HG03457 (cell line): ENCODE data around the gene ARHGEF10L.
"Not testable (repeated sequence)": the region's sequence is repeated elsewhere in the genome, so short reads cannot be mapped to it uniquely, and the experiment has no call there.

ENCODE experiments used
- ATAC-seq: cut with Tn5 transposase; IDR thresholded peaks from one replicate; pipeline ENCODE4 v1.9.1; 2021; ENCODE audit warnings: moderate number of reproducible peaks; ENCODE audit not compliant: unreplicated experiment

Gene ARHGEF10L, protein sequence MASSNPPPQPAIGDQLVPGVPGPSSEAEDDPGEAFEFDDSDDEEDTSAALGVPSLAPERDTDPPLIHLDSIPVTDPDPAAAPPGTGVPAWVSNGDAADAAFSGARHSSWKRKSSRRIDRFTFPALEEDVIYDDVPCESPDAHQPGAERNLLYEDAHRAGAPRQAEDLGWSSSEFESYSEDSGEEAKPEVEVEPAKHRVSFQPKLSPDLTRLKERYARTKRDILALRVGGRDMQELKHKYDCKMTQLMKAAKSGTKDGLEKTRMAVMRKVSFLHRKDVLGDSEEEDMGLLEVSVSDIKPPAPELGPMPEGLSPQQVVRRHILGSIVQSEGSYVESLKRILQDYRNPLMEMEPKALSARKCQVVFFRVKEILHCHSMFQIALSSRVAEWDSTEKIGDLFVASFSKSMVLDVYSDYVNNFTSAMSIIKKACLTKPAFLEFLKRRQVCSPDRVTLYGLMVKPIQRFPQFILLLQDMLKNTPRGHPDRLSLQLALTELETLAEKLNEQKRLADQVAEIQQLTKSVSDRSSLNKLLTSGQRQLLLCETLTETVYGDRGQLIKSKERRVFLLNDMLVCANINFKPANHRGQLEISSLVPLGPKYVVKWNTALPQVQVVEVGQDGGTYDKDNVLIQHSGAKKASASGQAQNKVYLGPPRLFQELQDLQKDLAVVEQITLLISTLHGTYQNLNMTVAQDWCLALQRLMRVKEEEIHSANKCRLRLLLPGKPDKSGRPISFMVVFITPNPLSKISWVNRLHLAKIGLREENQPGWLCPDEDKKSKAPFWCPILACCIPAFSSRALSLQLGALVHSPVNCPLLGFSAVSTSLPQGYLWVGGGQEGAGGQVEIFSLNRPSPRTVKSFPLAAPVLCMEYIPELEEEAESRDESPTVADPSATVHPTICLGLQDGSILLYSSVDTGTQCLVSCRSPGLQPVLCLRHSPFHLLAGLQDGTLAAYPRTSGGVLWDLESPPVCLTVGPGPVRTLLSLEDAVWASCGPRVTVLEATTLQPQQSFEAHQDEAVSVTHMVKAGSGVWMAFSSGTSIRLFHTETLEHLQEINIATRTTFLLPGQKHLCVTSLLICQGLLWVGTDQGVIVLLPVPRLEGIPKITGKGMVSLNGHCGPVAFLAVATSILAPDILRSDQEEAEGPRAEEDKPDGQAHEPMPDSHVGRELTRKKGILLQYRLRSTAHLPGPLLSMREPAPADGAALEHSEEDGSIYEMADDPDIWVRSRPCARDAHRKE (N-terminal part only)

DNA sequence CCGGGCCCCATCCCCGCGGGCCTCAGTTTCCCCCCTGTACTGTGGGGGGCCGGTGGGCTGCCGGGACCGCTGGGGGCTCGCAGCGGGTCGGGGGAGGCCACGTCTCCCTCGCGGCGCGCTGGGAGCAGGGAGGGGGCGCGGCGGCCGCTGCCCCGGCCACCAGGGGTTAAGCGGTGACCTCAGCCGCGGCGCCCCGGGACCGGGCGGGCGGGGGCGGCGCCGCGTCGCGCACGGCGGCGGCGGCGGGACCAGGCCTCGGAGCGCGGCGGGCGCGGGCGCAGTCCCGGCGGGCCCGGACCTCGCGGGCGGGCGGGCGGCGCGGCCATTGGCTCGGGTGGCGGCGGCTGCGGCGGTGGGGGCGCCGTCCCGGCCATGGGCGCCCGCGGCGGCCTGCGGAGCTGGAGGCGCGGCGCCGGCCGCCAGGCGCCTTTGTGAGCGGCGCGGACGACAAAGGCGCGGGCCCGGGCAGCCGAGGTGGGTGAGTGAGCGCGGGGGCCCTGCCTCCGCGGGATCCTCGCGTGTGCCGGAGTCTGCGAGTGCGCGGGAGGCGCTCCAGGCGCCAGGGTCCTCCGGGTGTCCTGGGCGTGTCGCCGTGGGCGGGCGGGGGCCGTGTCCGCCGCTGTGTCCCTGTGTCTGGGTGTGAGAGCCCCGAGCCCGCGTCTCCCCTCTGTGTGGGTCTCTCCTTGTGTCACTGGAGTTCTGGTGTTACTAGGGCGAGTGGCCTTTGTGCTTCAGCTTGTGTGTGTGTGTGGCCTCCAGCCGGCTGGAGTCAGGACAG, at the start of gene ARHGEF10L:
Gene ARHGEF10L (plus strand): TSS at position 222 of the 778 bp plus-strand sequence. CDS start 40,898 bp downstream, outside the sequence.
- ATAC-seq, result no peak

DNA sequence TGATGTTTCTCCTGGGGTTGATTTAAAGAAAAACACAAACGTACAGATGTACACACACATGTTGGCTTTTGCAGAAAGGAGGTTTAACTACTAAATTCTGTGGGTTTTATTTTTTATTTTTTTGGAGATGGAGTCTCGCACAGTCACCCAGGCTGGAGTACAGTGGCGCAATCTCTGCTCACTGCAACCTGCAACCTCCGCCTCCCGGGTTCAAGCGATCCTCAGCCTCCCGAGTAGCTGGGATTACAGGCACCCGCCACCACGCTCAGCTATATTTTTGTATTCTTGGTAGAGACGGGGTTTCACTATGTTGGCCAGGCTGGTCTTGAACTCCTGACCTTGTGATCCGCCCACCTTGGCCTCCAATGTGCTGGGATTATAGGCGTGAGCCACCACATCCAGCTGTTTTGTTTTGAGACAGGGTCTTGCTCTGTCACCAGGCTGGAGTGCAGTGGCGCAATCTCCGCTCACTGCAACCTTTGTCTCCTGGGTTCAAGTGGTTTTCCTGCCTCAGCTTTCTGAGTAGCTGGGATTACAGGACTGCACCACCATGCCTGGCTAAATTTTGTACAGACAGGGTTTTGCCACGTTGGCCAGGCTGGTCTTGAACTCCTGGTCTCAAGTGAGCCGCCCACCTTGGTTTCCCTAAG, 49.6 kb upstream of the ARHGEF10L start:
- ATAC-seq, result not testable (repeated sequence)

DNA sequence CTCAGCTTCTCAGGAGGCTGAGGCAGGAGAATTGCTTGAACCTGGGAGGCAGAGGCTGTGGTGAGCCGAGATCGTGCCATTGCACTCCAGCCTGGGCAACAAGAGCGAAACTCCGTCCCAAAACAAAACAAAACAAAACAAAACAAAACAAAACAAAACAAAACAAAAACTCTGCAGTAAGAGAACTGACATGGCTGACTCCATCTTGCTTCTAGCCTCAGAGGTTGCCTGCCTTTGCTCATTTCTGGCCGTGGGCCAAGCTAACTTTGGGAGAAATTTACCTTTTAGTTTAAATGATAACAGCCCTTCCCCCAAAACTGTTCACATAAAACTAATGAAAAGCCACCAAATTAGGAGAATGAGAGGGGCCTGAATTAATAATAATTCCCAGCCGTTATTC, 48.8 kb upstream of the ARHGEF10L start:
- not testable (repeated sequence) for ATAC-seq

DNA sequence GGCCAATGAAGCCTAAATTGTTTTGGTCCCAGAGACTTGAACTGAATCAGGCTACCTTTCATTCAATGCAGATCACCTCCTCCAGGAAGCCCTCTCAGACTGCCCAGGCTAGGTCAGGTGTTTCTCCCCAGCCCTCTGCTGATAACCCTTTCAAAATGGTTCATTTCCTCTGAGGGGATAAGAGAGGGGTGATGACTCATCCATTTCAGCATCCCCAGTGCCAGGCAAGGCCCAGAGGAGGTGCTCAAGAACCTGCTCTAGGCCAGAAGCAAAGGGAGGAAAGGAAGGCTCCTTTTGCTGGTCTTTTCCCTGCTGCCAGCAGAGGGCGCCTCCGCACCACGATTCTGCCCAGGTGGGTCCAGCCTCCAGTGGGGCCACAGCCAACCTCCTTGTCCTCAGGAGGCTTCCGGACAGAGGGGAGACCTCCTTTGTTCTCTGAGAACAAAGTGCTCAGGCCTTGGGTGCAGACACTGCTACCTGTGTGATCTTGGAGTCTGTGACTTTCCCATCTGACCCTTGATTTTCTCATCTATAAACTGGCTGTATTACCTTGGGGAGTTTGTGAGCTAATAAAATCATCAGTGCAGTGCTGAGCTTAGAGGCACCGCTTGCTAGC, 45.3 kb upstream of the ARHGEF10L start:
- no peak for ATAC-seq

DNA sequence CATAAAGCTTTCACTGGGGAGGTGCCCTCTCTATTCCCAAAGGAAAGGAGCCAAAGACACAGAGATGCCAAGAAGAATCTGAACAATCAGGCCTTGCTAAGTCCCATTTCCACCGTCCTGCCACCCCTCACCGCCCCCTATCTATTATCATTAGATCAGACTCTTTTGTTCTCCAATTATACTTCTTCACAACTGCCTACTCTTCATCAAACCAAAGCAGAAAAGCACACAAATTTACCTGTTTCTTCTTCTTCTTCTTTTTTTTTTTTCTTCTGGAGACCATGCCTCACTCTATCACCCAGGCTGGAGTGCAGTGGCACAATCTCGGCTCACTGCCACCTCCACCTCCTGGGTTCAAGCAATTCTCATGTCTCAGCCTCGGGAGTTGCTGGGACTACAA, 43.1 kb upstream of the ARHGEF10L start:
- no peak for ATAC-seq

DNA sequence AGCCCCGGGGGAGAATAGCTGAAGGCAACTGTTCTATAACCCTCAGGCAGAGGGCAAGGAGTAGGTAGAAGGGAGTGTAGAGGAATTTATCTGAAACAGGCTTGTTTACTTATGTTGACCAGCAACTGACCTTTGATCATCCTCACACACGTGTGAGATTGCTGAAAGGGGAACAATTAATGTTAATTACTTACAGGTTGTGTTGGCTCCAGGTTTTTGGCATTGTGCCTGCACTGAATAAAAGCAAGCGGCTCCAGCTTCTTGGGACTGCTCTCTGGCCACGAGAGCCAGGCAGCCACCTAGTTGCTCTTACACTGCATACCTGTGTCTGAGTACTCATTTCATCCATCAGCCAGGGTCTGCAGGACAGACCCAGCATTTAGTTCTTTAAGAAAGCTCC, 41.3 kb upstream of the ARHGEF10L start:
- ATAC-seq, result no peak

DNA sequence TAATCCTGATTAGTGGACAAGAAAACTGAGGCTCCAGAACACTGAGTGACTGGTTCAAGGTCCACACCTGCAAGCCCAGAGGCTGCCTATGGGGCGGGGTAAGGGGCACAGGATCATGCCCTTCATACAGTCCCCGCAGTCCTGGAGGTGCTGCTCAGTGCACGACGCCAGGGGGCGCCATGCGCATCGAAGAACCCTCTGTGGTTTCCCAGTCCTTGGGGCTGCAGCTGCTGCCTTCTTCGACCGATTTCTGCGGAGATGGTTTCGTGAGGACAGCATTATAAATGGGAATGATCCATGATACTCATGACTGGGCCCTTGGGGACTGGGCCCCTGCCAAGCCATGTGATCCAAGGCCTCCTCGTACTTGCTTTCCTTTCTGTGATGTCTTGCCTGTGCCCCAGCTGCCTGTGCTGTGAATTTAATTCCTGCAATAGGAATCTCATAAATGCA, 37.1 kb upstream of the ARHGEF10L start:
- no peak for ATAC-seq

DNA sequence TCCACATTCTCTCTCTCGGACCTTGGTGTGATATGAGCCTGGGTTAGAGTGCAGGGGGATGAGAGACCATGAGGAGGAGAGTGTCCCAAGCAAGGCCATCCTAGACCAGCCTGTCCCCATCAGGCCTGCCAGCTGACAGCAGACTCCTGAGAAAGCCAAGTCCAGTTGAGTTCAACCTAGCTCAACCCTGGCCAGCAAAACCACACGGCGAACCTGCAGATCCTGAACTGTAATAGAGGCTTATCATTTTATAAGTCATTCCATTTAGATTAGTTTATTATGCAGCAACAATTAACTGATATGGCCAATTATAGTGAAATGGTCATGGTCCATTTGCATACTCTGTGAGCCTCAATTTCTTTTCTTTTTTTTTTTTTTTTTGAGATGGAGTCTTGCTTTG, 36.4 kb upstream of the ARHGEF10L start:
- ATAC-seq, result no peak

DNA sequence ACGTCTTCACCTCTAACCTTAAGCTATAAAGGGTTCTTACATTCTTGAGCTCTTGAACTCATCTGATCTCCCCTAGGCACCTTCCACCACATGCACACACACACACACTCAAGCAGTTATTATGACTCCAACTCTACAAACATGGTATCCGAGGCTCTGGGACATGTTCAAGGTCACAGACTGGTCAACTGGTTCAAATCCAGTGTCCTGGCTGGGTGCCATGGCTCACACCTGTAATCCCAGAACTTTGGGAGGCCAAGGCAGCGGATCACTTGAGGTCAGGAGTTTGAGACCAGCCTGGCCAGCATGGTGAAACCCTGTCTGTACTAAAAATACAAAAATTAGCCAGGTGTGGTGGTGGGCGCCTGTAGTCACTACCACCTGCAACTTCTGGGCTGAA, 32.3 kb upstream of the ARHGEF10L start:
- not testable (repeated sequence) for ATAC-seq

DNA sequence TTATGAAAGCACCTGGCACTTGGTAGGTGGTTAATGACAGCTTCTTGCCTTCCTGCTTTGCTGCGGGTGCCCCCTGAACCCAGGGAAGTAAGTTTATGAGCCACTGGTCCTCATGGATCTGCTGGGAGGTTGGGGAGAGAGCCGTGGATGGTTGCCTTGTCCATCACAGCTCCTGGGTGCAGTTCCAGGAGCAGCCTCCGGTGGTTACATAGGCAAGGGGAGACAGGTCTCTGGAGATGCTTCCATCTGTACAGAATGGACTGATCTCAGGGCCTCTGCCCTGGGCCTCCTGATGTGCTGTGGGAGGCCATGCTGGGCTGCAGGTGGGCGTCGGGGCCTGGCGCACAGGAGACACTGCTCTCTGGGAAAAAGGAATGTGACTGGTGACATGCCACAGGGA, 31.6 kb upstream of the ARHGEF10L start:
- no peak for ATAC-seq

DNA sequence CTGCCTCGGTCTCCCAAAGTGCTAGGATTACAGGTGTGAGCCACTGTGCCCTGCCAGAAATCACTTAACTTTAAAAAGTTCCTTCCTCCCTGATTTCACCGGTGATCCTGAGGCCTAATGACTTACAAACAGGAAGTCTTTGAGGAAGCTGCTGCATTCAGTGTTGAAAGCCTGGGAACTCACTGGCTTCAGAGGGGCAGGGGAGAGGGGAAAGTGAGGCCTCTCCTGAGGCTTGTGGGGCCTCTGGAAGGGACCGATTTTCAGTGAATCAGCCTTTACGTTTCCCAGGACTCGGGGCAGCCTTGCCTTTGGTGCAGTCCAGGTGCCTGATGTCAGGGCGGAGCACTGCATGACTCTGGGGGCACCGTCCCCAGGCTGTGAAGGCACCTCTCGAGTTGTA, 30.1 kb upstream of the ARHGEF10L start:
- no peak for ATAC-seq

DNA sequence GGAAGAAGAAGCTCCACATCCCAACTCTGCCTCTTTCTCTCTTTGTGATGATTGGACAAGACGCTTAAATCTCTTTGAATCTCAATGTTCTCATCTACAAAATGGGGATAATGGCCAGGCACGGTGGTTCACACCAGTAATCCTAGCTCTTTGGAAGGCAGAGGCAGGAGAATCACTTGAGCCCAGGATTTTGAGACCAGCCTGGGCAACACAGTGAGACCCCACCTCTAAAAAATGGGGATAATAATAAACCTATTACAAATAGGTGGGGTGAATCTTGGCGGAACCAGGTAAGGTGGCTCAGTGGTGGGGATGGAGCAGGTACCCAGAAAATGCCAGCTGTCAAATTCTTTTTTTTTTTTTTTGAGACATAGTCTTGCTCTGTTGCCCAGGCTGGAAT, 29.4 kb upstream of the ARHGEF10L start:
- no peak for ATAC-seq

DNA sequence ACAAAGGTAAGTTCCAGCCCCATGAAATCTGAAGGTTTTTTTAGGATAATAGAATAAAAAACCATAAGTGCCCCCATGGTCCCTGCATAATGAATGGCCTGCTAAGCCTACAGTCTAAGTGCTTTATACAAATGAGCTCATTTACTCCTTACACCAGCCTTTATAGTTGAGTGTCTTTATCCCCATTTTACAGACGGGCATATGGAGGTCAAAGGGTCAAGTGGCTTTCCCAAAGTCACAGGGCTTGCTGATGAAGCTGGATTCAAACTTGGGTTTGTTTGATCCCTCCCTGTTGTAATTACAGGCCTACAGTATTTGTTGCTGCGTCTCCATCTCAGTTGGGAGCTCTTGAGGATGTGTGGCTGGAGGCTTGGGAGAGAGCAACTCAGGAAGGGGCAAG, 28.3 kb upstream of the ARHGEF10L start:
- ATAC-seq, result no peak

DNA sequence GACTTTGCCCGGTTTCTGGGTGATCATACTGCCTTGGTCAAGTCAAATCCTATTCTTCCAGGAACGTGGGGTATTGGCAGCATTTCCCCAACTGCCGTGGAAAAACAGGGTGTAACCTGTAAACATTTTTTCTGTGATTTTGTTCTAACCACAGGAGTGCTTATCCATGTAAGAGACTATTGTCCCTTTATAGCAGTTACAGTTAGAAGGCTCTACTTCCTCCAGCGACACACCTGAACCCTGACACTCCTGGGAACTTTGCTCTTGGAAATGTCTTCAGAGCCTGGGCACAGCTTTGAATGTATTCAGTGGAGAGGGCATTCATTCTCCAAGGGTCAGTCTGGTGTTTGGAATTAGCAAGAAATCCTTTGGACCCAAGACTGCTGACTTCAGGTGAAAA, 26.4 kb upstream of the ARHGEF10L start:
- no peak for ATAC-seq

DNA sequence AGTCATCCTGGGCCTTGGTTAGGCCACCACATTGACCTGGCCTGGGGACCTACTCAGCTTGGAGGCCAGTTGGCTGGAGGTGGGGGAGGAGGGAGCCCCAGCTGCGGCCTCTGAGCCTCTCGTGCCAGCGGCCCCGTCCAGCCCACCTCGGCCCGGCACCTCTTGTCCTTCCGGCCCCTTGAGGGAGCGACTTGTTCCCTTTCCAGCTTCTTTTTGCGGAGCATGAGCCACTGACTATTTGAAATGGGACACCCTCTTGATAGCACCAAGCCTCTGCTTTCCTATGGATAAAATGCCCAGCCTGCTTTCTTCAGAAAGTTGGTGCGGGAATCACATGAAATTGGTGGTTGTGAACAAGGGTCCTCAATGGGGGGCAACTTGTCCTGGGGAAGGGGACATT, 24.7 kb upstream of the ARHGEF10L start:
- ATAC-seq, result no peak

DNA sequence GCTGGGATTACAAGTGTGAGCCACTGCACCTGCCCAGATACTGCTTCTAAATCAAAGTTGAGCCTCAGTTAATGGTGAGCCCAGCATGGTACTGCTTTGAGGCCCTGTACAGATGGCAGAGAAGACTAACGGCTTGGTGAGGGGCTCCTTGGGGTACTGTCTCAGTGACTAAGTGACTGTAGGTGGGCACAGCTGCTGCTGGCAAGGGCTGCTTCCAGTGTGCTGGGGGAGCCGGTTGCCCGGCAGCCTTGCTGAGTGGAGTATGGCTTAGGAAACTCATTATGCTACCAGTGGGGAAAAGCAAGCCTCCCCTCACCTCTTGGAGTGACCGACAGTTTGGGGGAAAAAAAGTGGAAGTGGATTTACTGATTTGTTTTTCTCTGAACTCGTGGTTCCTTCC, 23.6 kb upstream of the ARHGEF10L start:
- no peak for ATAC-seq

DNA sequence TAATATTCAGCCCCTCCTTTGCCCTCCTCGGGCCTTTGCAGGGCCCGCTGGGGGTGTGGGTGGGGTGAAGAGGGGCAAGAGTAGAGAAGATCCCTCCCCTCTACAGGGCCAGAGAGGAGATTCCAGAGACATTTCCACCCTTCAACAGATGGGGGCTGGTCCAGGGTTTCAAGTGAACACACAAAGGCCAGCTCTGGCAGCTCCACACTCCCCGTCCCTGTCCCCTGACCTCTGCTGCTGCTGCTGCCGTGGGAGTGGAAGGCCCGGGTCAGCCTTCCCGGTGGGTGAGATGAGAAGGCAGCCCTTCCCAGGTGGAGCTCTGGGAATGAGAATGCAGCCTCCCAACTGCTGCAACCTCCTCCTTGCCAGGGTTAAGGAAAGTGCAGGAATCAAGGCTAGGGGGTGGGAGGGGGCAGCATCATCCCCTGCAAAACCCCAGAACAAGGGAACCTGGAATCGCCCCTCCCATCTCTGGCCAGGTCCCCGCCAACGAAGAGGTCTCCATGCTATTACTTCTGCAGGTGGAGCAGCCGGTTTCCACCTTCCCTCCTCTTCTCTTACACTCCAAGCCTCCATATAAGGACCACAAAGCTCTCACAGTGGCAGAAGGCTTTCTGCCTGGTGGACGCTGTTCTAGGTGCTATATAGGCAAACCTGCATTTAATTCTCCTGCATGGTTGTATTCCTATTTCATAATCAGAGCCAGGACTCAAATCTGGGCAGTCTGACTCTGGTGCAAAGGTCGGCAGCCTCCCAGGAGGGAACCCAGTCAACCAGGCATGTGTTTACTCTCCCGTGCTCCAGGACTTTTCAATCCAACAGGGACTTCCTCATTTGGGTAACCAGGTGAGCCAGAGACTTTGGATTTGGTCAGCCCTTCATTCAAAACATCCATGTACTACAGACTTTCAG, 22.9 kb upstream of the ARHGEF10L start:
- no peak for ATAC-seq

DNA sequence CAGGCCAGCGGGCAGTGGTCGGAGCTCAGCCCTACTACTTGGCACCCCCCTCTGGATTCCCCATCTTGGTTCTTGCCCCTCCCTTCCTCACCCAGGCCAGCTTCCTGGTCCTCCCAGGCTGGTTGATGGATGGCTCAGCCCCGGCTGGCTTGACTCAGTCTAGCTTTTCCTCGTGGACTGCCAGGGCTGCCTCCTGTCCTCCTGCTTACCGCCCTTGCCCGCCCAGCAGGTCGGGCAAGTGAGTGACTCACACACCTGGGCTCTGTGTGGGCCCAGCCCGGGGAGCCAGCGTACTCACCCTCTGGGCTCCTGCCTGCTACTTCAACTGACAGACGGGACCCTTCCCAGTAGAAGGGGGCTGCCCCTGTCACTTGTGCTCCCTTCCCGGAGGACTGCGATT, 19.5 kb upstream of the ARHGEF10L start:
- ATAC-seq, result no peak
